Mesenteric fat pad (tissue), 1 donor: ENCODE measurements around the gene RNASEH1. TPM values are rescaled to one million over a fixed set of nuclear protein-coding genes. Genes with fewer than 3 reads are reported as not detected.
"Not testable (repeated sequence)": the region's sequence is repeated elsewhere in the genome, so short reads cannot be mapped to it uniquely, and the experiment has no call there.

Experiments used
- DNase-seq: peaks from one replicate; pipeline ENCODE4 v3.0.0-alpha.2; 2020; ENCODE audit warnings: low spot score
- total RNA-seq: library from RNA; stranded (reverse); fragmentation: NEBNext Ultra II Directional; extraction: Animal tissue kit (Norgen Biotek cat#: 25700); gene quantifications from one replicate; pipeline ENCODE4 v1.2.1, GENCODE V29; 2021
- donor health status: DM: yes; HTN: yes; CAD: no.

RNASEH1 gene
- total RNA-seq, 1 donor from 2014 or later: 27.1 TPM

DNA sequence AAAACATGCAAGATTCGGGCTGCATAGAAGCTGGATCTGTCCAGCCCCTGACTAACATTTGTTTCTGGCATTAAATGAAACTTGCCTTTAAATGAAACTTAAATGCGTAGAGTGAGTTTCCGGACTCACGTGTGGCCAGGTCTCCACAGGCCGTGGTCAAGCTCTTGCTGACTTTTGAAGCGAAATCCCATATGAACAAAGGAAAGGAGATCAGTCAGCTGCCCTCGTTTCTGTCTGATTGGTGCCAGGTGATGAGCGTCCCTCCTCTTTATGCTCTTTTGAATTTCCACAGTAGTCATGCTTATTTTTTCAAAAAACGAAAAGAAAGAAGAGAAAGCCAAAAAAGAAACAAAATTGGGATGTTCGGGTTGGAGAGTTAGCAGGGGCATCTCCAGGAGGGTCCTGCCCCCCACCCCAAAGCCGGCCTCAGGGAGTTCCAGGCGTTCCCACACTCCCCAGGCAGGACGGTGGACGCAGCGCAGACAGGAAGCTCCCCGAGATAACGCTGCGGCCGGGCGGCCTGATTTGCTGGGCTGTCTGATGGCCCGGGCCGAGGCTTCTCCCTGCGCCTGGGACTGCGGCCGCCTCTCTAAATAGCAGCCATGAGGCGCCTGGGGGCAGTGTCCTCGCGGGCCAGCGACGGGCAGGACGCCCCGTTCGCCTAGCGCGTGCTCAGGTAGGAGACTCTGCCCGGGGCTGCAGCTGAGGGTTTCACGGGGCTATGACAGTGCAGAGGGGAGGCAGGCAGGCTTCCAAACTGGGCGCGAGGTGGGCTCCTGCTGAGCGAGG lies 36.6 kb upstream of the RNASEH1 start, which contains the start of gene COLEC11:
COLEC11 (plus strand) TSS at position 620 of the 789 bp plus-strand sequence. CDS start 9,229 bp downstream, outside the sequence.
- peak; percentile 90 for DNase-seq

DNA sequence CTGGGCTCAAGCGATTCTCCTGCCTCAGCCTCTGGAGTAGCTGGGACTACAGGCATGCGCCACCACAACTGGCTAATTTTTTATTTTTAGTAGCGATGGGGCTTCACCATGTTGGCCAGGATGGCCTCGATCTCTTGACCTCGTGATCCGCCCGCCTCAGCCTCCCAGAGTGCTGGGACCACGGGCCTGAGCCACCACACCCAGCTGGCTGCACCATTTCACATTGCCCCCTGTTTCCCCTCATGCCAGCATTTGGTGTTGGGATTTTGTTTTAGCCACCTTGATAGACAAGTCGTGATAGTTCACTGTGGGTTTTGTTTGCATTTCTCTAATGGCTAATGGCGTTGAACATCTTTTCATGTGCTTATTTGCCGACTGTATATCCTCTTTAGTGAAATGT lies 31.0 kb upstream of the RNASEH1 start:
- no peak for DNase-seq

DNA sequence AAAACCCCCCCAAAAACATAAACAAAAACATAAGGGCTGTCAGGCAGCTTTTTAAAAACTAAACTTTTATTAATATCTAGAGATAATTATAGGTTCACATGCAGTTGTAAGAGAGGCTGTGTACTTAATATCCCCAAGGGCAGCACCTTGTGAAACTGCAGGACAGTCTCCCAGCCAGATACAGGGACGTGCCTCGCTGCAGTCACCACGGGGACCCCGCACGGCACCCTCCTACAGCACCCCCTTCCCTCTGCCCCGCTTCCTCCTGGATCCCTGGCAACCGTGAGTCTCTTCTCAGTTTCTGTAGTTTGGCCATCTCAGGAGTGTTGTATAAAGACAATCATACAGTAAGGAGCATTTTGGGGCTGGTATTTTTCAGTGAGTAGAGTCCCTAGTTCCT lies 30.0 kb upstream of the RNASEH1 start:
- DNase-seq: peak; percentile 22

DNA sequence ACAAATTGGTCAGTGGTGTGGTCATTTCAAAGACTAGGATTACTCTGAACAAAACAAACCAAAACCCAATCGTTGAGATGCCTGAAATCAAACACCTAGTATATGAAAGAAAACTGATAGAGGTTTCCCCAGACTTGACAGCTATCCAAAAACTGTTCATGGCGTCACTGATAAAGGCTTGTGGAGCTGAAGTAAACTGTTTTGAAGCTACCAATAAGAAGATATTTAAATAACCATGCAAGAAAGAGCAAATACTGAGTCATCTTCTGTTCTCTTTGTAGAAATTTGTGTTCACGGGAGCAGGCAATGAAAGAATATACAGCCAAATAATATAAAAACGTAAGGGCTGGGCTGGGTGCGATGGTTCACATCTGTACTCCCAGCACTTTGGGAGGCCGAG lies 29.3 kb upstream of the RNASEH1 start:
- peak; percentile 37 for DNase-seq

DNA sequence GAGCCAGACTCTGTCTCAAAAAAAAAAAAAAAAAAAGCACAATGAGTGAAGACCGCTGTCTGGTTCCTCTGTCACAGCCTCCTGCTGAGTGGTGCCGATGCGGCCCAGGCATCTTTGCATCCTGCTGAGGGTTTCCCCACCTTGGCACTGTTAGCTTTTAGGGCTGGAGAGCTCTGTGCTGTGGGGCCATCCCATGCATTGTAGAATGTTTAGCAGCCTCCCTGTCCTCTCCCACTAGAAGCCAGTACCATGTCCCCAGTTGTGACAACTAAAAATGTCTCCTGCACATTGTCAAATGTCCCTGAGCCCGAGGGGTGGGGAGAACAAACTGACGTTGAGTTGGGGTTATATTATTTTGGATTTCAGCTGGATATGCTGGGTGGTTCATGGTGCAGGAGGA lies 28.9 kb upstream of the RNASEH1 start:
- DNase-seq: peak; percentile 39

DNA sequence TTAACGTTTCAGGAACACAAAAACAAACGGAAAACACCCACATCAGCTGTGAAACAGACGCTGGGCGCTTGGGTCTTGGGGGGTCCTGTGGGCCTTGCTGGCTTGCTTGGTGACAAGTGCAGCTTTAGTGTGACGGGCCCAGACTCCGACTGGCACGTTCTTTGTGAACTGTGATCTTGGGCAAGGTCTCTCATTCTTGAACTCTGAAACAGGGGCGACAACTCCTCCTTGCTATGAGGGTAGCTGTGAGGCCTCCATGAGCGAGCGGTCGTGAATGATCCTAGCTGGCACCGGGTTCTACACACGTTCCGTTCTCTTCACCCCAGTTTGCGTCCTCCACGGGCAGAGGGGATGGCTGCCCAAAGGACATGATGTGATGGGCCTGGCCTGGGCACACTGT lies 28.1 kb upstream of the RNASEH1 start:
- DNase-seq: peak; percentile 77

DNA sequence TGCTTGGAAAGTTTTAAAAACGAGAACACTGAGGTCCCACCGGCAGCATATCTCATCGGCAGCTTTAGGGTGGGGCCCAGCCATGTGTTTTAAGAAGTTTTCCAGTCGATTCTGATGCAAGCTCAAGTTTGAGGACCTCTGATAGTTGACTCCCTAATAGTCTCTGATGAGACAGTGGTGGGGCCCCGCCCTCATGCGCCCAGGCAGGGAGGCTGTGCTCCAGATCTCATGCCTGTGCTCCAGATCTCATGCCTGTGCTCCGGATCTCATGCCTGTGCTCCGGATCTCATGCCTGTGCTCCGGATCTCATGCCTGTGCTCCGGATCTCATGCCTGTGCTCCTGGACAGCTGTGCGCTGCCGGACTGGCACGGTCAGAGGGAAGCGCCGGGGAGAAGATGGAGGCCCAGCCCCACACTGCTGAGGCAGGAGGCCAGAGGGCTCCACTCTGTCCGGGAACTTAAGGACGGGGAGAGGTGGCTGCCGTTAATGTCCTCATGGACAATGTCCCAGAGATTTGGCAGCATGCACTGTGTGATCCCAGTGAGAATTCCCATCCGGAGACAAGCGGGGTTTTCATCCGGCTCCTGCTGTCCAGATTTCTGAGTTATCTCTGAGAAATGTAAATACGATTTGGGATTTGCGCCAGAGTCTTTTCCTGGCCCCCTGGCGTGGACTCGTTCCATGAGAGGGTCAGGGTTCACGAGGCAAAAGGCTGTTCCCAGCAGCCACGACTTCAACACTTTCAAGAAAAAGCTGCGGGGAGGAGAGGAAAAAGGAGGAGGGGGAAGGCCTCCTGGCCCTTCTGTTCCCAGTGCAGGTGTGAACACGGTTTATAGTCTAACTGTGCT lies 27.4 kb upstream of the RNASEH1 start:
- DNase-seq: no peak

DNA sequence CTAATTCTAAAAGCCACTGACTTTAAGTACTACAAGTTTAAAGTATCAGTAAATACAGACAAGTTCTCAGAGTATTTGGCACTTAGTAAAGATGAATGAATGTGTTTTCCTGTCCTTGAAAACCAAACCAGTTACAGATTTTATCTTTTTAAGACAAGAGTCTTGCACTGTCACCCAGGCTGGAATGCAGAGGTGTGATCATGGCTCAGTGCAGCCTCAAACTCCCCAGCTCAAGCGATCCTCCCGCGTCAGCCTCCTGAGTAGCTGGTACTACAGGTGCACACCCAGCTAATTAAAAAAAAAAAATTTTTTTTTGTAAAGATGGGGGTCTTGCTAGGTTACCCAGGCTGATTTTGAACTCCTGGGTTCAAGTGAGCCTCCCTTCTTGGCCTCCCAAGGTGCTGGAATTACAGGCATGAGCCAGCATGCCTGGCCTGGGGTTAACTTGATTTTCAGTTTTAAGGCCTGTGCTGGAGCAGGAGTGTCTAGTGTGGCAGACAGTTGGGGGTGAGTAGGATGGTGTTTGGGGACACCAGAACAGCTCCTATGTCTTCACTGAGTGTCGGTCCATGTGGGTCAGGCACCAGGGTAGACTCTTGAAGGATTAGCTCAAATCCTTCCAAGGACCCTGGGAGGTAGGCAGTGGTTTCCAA lies 26.6 kb upstream of the RNASEH1 start:
- DNase-seq: no peak

DNA sequence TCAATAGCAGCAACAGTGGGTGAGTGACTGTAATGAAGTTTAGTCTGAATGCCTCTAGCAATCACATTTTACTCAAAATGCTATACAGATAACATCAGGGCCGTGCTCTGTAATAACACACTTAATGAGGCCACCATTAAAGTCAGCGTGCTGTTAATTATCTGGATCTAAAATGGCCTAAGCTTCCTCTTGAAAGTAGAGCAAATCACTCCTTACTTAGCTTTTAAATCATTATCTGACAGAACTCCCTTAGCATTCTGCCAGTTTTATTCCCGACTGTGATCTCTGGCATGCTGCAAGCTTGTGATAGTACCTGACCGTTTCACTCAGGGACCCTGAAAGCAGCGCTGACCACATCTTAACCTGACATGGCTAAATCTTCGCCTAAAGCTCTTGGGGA lies 25.9 kb upstream of the RNASEH1 start:
- DNase-seq: peak; percentile 30

DNA sequence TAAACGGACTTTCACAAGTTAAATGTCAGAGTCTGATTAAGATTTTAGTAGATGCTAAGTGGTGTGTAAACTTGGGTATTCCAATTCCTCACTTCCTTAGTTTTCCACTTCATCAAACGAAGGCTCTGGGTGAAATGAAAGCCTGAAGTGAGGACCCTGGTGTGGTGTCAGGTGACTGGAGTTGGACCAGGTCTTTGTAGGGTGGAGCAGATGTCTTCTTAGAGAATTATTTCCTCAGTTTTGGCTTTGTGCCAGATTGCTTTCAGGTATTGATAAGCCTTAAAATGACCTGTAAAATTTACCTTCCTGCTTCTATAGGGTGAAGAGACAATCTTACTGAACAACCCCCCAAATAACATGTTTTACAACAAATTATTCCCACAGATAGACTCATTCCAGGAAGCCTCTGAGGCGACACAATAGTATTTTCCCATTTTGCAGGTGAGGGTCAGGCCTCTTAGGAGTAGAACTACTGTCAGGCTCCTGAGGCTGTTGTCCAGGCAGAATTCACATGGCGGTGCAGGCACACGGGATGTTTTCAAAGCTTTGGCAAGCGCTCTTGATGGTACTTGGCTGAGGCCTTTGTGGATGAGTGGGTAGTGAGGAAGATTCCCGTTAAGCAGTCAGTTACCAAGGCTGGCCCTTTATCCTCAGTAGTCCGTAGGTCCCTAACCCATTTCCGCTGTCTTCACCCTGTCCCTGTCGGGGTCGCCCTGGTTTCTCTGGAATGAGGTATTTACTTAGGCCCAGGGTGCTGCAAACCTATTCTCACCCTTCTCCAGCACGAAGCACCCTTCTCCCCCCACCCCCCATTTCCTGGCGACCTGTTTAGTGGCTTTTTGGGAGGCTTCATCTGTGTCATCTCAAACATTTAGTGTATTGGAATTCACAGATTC lies 23.5 kb upstream of the RNASEH1 start:
- DNase-seq: no peak

DNA sequence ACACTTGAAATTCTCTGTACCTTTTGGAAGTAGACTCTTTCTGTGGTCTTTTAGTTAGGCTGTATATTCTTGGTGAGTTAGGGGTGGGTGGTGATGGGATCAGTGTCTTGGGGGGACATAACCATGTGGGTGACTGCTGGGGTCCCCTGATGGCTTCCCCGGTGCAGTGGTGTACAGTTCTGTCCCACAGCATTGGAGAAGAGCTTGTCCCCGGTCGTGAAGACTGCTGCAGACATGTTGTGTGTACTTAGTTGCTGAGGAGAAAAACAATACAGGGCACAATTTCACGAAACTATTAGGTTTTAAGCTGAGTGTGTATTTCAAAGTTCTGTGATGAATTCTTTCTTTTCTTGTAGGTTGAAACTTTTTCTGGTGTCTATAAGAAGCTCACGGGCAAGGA lies 22.3 kb upstream of the RNASEH1 start:
- no peak for DNase-seq

DNA sequence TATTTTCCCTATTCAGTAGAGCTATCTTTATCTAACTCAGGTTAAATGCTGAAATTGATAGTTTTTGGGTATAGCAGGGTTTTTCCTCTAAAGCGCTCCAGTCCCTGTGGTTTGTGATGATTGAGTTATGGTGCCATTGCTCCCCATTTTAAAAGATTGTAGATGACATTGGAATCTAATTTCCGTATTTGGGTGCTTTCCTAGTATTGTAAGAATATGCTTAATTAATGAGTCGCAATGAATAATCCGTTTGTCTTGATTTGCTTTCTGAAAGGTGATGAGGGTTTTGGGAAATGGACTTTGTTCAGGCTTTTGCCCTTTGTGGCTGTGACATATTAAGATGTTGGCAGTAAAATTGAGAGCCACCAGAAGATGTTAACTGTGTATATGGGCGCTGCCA lies 20.9 kb upstream of the RNASEH1 start:
- no peak for DNase-seq

DNA sequence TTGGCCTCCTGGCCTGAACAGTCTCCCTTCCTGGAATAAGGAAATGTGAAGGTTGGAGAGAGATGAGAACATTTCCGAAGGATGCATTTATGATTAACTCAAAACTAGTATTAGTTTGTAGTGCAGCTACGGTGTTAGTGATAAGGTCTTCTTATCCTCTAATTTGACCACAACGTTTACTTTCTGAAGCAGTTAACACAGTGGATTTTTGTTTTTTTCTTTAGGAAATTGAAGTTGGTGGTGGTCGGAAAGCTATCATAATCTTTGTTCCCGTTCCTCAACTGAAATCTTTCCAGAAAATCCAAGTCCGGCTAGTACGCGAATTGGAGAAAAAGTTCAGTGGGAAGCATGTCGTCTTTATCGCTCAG lies 18.1 kb upstream of the RNASEH1 start:
- DNase-seq: not testable (repeated sequence)

DNA sequence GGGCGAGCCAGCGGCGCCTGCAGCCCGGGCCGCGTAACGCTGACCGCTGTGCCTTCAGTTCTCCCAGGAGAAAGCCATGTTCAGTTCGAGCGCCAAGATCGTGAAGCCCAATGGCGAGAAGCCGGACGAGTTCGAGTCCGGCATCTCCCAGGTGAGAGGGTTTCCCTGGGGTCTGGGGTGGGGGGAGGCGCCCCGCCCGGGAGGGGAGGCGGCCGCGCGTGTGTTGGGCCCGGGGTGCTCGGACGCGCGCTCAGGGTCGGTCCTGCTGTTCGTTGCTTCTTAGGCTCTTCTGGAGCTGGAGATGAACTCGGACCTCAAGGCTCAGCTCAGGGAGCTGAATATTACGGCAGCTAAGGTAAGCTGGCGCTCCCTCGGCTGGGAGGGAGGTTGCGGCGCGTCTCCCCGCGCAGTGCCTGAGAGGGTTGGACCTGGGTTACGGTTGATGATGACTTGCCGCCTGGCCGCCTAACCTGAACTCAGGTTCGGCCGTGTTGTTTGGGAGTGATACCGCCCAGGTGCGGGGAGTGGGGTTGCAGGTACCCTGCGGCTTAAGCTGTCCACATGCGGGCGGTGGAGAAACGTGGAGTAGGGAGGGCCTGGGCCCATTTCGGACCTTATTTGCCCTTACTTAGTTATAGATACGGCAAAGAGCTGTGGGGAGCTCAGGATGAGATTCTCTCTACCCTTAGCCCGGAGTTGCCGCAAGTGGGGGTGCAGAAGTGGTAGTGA lies 17.6 kb upstream of the RNASEH1 start:
- DNase-seq: no peak

DNA sequence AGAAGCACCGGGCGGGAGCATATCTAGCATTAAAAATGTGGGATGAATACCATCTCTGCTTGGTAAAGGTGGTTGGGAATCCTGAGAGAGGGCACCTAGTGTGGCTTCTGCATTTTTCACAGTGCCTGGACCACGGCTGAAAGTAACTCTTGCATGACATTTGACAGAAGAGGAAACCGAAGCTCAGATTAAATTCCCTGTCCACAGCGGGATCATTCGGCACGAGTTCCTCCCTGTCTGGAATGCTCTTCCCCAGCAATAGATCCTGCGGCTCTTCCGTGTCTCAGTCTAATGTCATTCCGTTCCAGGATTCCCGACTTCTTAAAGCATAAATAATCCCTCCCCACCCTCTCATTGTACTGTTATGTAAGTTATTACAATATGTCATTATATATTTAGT lies 16.0 kb upstream of the RNASEH1 start:
- DNase-seq: no peak

DNA sequence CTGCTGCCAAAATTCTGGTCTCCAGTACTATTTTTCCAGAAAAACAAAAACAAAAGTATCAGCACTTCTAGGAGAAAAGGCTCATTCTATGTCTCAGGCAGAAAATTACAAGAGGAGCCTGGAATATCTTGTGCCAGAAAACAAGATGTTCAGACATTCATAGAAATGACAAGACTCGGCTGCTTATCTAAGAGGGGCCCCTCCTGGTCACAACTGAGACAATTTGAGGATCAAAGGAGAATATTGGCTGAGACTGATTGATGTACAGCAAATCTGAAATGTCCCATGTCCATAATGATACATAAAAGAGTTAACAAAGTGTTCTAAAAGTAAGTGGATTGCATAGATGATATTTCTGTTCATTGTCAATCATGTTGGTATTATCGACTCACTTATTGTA lies 14.5 kb upstream of the RNASEH1 start:
- DNase-seq: no peak

DNA sequence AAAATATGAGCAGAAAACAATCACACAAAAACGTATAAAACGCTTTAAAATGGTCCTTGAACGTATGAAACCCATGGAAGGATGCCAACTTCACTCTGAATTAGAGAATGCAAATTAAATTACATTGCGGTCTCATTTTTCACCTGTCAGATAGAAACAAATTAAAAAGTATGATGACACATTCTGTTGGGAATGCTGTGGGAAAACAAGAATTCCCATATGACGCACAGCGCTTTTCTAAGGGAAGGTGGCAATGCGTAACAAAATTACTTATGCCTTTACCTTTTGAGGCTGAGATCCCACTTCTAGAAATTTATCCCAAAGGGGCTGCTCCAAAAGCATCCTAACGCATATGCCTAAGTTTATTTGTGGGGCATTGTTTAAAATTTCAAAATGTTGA lies 13.2 kb upstream of the RNASEH1 start:
- DNase-seq: no peak

DNA sequence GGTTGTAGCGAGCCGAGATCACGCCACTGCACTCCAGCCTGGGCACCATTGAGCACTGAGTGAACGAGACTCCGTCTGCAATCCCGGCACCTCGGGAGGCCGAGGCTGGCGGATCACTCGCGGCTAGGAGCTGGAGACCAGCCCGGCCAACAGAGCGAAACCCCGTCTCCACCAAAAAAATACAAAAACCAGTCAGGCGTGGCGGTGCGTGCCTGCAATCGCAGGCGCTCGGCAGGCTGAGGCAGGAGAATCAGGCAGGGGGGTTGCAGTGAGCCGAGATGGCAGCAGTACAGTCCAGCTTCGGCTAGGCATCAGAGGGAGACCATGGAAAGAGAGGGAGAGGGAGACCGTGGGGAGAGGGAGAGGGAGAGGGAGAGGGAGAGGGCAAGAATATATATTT lies 11.5 kb upstream of the RNASEH1 start:
- not testable (repeated sequence) for DNase-seq

DNA sequence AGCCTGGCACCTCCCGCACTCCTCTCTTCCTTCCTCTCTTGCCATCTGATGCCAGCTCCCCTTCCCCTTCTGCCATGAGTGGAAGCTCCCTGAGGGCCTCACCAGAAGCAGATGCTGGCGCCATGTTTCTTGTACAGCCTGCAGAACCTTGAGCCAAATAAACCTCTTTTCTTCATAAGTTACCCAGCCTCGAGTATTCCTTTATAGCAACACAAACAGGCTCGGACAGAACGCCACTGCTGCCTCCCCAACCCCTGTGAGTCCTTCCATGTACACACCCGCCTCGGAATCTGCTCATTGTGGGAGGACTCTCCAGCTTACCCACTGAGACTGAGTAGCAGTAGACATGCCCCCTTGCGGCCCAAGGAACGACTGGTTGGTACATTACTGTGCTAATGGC lies 8.7 kb upstream of the RNASEH1 start:
- DNase-seq: peak; percentile 53

DNA sequence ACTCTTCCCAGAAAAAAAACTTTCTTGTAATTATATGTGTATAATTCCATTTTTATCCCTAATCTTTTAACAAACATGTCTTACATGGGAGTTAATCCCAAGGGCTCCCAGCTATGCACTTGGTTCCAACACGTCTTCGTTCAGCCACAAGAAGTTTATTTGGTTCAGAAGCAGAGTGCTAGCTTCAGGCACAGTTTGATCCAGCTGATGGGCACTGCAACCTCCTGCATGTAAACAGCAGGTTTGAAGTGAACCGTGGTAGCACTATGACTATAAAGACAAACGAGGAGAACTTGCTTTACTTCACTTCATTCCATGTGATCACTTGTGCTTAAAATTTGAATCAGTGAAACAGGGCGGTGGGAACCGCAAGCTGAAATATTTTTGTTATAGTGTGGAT lies 7.0 kb upstream of the RNASEH1 start:
- DNase-seq: peak; percentile 22
